Spleen (tissue), 7 donors: ENCODE measurements around the gene SCYGR1.

Source experiments
- POLR2A ChIP-seq, 3 donors: fragments of 450-650 bp; IDR thresholded peaks; one replicate each; pipeline ENCODE4 v1.5.1; 2017; ENCODE audit warnings: antibody characterized with exemption in 3 of 3, mild to moderate bottlenecking in 1 of 3
- TF ChIP-seq, protein P1 (sequence below), 11 experiments: fragments of 200-600 bp in 7 of 11; fragments of 450-650 bp in 4 of 11; sonication (generic) in 4 of 11; IDR thresholded peaks in 8 of 11; conservative IDR thresholded peaks in 3 of 11; 1 replicate in 7 of 11; 2 replicates in 4 of 11; pipeline versions ENCODE4 v1.4.0 to v1.8.0; 2016 to 2021; ENCODE audit warnings: antibody characterized with exemption in 11 of 11, inconsistent platforms in 4 of 11, mild to moderate bottlenecking in 1 of 11
- donor health status: DM: no; HTN: no; CAD: no; lungs with moderate emphysema.
- donor health status: DM: no; HTN: no; CAD: no.
- donor health status: DM: no; HTN: no; CAD: no.

DNA sequence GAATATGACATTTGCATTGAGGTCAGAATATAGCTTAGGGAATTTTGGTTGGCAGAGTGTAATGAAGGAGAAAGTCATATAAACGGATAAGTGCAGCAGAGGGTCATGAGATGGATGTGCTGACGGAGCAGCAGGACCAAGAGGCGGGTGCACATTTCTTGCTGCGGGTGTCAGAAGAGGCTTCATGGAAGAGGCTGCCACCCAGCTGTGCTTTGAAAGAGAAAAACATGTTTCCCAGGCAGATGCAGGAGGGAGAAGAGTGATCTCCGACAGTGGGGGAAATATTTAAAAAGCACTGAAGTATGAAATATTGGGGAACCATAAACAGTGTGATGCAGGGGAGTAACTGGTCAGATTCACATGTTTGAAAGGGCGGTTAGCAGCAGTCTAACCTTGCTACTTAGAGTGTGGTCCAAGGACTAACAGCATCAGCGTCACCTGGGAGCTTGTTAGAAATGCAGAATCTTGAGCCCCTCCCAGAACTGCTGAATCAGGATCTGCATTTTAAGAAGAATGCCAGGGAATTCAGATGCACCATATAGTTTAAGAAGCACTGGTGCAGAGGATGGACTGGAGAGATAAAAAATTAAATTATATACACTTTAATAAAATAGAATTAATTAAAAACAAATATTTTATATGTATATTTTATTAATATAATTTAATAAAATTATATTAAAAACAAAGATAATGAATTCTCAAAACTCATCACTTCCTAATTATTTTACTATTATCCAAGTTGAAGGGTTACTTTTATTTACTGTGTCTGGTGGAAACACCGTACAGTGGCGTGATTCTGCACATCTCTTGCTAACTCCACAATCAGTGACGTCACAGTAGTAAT lies 36.1 kb upstream of the SCYGR1 start:
- TF ChIP-seq POLR2A (IDR thresholded peaks at IDR 0.05) = no peak
- TF ChIP-seq, protein P1, sequence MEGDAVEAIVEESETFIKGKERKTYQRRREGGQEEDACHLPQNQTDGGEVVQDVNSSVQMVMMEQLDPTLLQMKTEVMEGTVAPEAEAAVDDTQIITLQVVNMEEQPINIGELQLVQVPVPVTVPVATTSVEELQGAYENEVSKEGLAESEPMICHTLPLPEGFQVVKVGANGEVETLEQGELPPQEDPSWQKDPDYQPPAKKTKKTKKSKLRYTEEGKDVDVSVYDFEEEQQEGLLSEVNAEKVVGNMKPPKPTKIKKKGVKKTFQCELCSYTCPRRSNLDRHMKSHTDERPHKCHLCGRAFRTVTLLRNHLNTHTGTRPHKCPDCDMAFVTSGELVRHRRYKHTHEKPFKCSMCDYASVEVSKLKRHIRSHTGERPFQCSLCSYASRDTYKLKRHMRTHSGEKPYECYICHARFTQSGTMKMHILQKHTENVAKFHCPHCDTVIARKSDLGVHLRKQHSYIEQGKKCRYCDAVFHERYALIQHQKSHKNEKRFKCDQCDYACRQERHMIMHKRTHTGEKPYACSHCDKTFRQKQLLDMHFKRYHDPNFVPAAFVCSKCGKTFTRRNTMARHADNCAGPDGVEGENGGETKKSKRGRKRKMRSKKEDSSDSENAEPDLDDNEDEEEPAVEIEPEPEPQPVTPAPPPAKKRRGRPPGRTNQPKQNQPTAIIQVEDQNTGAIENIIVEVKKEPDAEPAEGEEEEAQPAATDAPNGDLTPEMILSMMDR (IDR thresholded peaks at IDR 0.05 in 8 of 11, conservative IDR thresholded peaks at IDR 0.05 in 3 of 11) = no peak
